ENCODE data around the gene SCNN1B.

GRCh38 chr16:23428351-23428750 lies 126.2 kb downstream of the SCNN1B start:
- TF ChIP-seq CTCF (IDR thresholded peaks at IDR 0.05; ENCODE audit: low read depth, low read length) (no peak), EZH2phosphoT487 (IDR thresholded peaks at IDR 0.05; ENCODE audit: low read depth) (no peak)

Measured in OCI-LY3 (cell line).